ENCODE results near the gene HOXB8.

HOXB8 gene

GRCh38 chr17:48596000-48596734 is 18.9 kb downstream of the HOXB8 start:
- no peak for DNase-seq

GRCh38 chr17:48595278-48595999 is 19.7 kb downstream of the HOXB8 start:
- no peak for DNase-seq

DNA sequence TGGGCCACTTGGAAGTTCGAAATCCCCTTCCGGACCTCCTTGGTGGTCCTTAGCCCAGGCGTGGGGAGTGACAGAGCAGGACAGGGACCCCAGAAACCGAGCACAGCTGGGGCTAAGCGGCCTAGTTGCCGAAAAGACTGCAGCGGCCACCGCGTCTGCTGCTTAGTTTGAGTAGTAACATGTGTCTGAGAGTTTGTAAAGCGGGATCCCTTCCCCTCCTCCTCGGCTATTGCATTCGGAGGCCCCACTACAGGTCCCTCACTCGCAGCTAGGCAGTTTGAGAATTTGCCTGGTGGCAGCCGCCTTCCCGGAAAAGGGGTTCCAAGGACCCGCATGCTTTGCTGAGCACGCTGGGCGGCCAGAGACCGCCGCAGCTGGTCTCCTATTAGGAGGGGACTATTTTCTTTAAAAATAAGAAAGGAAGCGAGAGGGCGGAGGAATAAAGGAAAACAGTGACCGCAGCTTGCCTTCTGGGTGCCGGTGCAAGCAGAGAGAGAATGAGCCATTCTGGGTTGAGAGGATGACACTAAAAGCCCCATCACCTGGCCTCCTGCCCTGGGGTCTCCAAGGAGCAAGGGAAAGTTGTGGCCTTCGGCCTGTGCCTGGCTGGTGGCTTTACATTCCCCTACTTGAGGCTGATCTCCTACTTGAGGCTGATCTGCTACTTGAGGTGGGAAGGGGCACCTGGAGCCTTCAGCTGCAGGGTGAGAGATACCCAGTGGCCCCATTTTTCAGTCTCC is 20.4 kb downstream of the HOXB8 start:
- no peak for DNase-seq

DNA sequence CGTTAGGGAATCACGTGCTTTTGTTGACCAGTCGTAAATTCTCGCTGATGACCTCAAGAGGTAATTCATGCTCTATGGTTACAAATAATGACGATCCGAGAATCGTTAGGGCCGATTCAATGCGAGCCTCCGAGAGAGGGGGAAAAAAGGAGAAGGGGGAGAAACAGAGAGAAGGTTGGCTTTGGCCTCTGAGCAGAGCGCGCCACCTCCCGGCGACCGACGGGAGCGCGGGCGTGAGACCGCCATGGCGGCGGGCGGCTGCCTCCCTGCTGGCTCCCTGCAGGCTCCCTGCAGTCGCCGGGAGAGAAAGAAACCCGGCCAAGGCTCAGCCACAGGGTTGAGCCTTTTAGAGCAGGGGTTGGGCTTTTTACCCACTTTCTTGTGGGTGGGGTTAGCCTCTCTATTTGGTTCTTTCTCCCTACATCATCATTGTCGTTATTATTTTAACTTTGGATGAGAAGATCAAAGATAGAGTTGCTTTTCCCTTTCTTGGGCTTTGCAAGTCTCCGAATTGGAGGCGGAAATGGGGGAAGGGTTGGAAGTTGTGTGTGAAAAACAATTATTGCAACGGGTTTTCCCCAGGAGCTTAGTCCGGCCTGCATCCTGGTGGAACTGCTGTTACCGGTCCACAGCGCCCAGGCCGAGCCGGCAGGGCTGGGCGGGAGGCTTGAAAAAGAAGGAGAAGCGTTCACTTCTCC is 21.1 kb downstream of the HOXB8 start:
- peak; percentile 82 for DNase-seq

- DNase-seq: no peak
These were observed 21.8 kb downstream of the HOXB8 start, which contains the start of gene HOXB5 for GRCh38 chr17:48593126-48593829. HOXB5 (minus strand) TSS chr17:48593779; CDS start chr17:48593682, 97 bp downstream.

DNA sequence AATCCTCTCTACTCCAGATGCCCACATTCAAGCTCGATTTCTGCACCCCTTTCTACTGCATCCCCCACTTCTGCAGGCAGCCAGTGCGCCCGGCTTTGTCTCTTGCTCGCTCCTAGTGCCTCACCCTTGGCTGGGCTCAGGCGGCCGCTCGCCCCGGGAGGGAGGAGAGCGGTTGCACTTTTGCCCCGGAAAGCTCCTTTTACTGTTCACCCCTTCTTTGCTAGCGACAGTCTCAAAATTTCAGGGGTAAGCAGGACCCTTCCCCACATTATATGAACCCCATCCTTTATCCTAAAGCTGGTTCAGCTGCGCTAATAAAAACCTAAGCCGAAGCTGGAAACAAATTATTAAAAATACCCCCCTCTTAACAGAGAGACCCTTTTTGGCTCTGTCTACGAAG is 22.5 kb downstream of the HOXB8 start:
- no peak for DNase-seq

DNA sequence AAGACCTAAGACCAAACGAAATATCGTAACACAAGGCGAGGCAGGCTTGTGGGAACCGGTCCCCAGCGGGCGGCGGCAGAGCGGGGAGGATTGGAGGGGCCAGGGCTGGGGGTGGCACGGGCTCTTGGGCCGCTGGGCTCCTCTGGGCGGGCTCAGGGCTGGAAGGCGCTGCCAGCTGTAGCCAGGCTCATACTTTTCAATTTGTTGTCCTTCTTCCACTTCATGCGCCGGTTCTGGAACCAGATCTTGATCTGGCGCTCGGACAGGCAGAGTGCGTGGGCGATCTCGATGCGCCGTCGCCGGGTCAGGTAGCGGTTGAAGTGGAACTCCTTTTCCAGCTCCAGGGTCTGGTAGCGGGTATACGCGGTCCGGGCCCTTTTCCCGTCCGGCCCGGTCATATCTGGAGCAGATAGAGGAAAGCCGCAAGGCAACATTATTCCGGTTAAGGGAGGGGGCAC is 23.0 kb downstream of the HOXB8 start:
- no peak for DNase-seq

GRCh38 chr17:48591255-48592056 is 23.6 kb downstream of the HOXB8 start:
- DNase-seq: no peak

DNA sequence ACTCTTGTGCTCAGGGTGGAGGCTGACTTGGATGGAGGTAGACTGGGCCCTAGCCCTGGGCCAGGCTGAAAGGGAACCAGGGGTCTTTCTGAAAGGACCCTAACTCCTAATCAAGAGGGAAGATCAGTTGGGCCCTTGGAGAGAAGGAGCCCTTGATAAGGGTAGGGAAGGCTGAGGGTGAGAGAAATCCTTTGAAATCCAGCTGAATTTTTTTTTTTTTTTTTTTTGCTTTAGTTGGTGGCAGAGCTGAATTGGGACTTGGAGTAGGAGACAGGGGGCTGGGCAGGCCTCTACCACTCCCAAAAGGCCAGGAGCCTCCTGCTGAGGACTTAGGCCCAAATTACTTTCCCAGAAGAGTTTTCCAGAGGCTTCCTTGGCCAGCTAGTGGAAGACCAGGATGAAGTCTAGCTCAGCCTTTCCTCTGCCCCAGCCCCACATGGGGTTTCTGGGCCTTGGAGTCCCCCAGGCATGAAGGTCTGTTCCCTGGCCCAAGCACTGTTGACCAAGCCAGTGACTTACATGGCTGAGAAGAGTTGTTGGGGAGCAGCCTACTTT is 24.4 kb downstream of the HOXB8 start:
- DNase-seq: no peak

GRCh38 chr17:48589831-48590606 is 25.1 kb downstream of the HOXB8 start, which contains the start of gene HOXB3:
HOXB3 (minus strand) TSS chr17:48590241; CDS start chr17:48552474, 37,767 bp downstream.
- no peak for DNase-seq

- DNase-seq: no peak
These were observed 25.8 kb downstream of the HOXB8 start for GRCh38 chr17:48589060-48589830.

GRCh38 chr17:48588528-48588927 is 26.6 kb downstream of the HOXB8 start:
- DNase-seq: no peak

DNA sequence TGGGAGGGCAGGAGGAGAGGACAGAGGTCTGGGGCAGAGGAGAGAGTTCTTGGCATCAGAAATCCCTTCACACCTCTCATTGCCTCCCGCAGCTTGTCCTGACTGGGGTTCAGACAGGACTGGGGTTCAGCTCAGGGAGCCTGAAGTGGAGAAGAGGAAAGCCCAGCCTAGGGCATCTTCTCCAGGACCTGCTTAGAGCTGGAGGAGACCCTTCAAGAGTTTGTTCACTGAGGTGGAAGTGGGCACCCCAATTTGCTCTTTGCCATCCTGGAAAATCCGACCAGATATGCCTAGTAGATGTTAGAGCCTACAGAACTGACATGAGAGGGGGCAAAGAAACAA is 27.0 kb downstream of the HOXB8 start:
- no peak for DNase-seq

- DNase-seq: no peak
These were observed 27.6 kb downstream of the HOXB8 start for GRCh38 chr17:48587276-48588073.

DNA sequence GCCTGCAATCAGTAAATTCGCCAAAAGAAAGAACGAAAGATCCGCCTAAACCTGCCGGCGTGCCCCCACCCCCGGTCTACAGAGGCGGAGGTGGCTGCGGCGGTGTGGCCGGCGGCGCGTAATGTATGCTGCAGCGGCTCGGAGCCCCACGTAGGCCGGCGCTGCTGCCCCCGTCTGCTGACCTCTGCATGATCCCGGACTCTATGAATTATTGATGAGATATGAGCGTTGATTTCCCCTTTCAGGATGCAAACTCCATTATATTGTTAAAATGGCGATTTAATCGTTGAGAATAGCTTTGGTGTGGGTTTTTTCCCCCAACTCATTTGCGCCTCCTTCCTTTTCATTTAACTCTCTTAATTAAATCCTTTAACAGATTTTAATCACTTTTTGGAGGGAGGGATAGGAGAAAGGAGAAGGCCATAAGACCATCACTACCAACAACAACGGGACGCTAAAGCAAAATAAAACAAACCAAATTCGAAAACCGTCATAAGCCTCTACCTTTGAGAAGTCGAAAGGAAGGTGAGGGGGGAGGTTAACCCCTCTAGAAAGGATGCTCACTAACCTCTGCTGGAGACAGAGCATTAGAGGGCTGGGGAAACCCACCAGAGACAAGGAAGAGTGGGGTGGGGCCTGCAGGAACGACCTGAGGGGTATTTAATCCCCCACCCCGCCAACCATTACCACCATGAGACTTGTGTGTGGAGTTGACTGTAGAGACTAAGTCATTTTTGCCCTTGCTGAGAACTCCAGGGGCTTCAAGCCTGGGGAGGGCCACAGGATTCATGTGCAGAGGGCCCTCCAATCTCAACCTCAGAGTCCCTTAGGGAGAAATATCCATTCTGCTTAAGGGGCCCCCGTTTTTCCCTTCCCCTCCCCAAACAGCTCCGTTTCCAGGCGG is 28.5 kb downstream of the HOXB8 start:
- DNase-seq: no peak

GRCh38 chr17:48584223-48584741 is 30.8 kb downstream of the HOXB8 start:
- DNase-seq: no peak

GRCh38 chr17:48583708-48584222 is 31.3 kb downstream of the HOXB8 start:
- no peak for DNase-seq

Data from NCI-H2227 treated with DMSO at 0.1 percent for 48 hours (cell line).